OCI-LY3 (cell line): ENCODE measurements around the gene TNRC6C.

Source experiments
- H2AFZ ChIP-seq: fragments of 200-600, 300-600 bp; shearing (Covaris generic); 2 replicates; pipeline ENCODE4 v1.6.0; 2014; ENCODE audit warnings: antibody characterized with exemption, low read depth, low read length
- H3K27ac ChIP-seq: fragments of 200-600, 300-600 bp; sonication (generic); 2 replicates; pipeline ENCODE4 v1.5.1; 2014; ENCODE audit warnings: mild to moderate bottlenecking, low read length, moderate library complexity, mixed read lengths
- H3K27me3 ChIP-seq: fragments of 200-600, 300-600 bp; sonication (generic); 2 replicates; pipeline ENCODE4 v1.6.1; 2014; ENCODE audit warnings: low read depth, low read length, mixed read lengths
- H3K36me3 ChIP-seq: fragments of 200-600, 300-600 bp; sonication (generic); replicated peaks from 2 replicates; pipeline ENCODE3; 2014; ENCODE audit warnings: low read depth, low read length, mixed read lengths
- H3K4me1 ChIP-seq: fragments of 300-600, 200-600 bp; sonication (generic); 2 replicates; pipeline ENCODE4 v1.6.1; 2014; ENCODE audit warnings: low read length, mixed read lengths
- H3K4me2 ChIP-seq: fragments of 200-600, 300-600 bp; sonication (generic); 2 replicates; pipeline ENCODE4 v1.6.1; 2014; ENCODE audit warnings: low read length, mixed read lengths
- H3K4me3 ChIP-seq: fragments of 300-600, 200-600 bp; sonication (generic); 2 replicates; pipeline ENCODE4 v1.5.1; 2014; ENCODE audit warnings: antibody characterized with exemption, mild to moderate bottlenecking, low read length, moderate library complexity
- H3K79me2 ChIP-seq: fragments of 300-600, 200-600 bp; shearing (Covaris generic); 2 replicates; pipeline ENCODE4 v1.6.1; 2014; ENCODE audit warnings: mild to moderate bottlenecking, low read length, mixed read lengths
- H3K9ac ChIP-seq: fragments of 300-600, 200-600 bp; shearing (Covaris generic); 2 replicates; pipeline ENCODE4 v1.6.0; 2014; ENCODE audit warnings: mild to moderate bottlenecking, low read length, moderate library complexity
- H3K9me3 ChIP-seq: fragments of 200-600, 300-600 bp; shearing (Covaris generic); 2 replicates; pipeline ENCODE4 v1.6.1; 2014; ENCODE audit warnings: low read length, mixed read lengths; ENCODE audit not compliant: insufficient read depth
- H4K20me1 ChIP-seq: fragments of 200-600, 300-600 bp; sonication (generic); 2 replicates; pipeline ENCODE4 v1.6.1; 2016; ENCODE audit warnings: low read length, mixed read lengths; ENCODE audit not compliant: insufficient read depth
- CTCF ChIP-seq: fragments of 200-600, 300-600 bp; sonication (generic); IDR thresholded peaks from 2 replicates; pipeline ENCODE4 v1.5.1; 2014; ENCODE audit warnings: antibody characterized with exemption, low read length, low read depth
- EZH2phosphoT487 ChIP-seq: fragments of 200-600 bp; shearing (Covaris generic); IDR thresholded peaks from 2 replicates; pipeline ENCODE4 v1.6.1; 2018; ENCODE audit warnings: antibody characterized with exemption, mixed run types, low read depth

TNRC6C gene

DNA sequence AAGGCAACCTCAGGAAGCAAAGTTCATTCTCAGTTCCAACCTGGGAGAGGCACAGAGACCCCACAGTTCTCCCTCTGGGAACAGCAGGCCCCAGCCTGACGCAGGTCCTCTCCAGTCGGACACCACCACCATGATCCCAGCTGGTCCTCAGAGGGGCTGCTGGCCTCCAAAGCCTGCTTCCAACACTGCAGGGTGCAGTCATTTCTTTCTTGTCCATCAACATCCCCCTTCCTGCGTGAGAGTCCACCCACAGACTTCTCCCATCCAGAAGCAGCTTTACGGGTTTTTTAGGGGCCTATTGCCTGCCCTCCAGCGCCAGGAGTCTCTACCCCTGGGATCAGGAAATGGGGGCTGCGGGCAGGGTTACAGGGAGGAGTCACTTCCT is 29.3 kb upstream of the TNRC6C start:
- no peaks in the 10 kb centered on the region for H3K36me3 ChIP-seq
- no peak overlapping the region for H3K4me3 ChIP-seq
- no peak overlapping the region for H3K27ac ChIP-seq
- no peak overlapping the region for H3K9ac ChIP-seq
- H3K4me1 ChIP-seq: no peaks in the 10 kb centered on the region
- peaks cover 31% of the 10 kb centered on the region for H3K27me3 ChIP-seq
- H3K9me3 ChIP-seq: no peaks in the 10 kb centered on the region
- no peak overlapping the region for H3K4me2 ChIP-seq
- H2AFZ ChIP-seq: no peak overlapping the region
- no peak for TF ChIP-seq EZH2phosphoT487
- no peaks in the 10 kb centered on the region for H3K79me2 ChIP-seq
- H4K20me1 ChIP-seq: no peaks in the 10 kb centered on the region

DNA sequence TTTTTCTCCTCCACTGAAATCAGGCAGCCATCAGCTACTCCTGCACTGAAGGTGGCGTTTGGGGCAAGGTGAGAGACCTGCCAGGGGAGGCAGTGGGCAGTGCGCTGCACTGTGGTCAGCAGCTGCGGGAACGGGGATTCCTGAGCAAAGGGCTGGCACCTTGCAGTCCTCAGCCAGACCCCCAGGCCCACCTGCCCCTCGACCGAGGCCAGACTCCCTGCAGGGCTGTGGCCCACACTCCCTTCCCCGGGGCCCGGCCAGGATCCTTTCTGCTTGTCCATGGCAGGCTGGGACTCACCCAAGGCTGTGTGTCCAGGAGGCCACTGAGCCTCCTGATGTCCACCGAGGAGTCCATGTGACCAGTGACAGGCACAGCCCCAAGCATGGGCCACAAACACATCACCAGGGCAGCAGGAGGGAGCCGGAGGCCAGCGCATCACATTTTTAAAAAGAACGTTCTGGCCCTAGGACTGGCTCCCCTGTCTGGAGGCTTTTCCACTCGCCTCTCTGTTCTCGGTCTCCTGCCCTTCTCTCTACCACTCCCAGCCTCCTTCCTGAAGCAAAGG is 28.5 kb upstream of the TNRC6C start:
- Histone ChIP-seq H3K9me3 (no peaks in the 10 kb centered on the region), H3K36me3 (no peaks in the 10 kb centered on the region), H3K4me3 (no peak overlapping the region), H3K4me1 (no peaks in the 10 kb centered on the region), H4K20me1 (no peaks in the 10 kb centered on the region), H3K27ac (no peak overlapping the region), H3K4me2 (no peak overlapping the region), H2AFZ (no peak overlapping the region), H3K79me2 (no peaks in the 10 kb centered on the region), H3K9ac (no peak overlapping the region), H3K27me3 (peaks cover 31% of the 10 kb centered on the region)
- TF ChIP-seq EZH2phosphoT487 (no peak), CTCF (no peak)

DNA sequence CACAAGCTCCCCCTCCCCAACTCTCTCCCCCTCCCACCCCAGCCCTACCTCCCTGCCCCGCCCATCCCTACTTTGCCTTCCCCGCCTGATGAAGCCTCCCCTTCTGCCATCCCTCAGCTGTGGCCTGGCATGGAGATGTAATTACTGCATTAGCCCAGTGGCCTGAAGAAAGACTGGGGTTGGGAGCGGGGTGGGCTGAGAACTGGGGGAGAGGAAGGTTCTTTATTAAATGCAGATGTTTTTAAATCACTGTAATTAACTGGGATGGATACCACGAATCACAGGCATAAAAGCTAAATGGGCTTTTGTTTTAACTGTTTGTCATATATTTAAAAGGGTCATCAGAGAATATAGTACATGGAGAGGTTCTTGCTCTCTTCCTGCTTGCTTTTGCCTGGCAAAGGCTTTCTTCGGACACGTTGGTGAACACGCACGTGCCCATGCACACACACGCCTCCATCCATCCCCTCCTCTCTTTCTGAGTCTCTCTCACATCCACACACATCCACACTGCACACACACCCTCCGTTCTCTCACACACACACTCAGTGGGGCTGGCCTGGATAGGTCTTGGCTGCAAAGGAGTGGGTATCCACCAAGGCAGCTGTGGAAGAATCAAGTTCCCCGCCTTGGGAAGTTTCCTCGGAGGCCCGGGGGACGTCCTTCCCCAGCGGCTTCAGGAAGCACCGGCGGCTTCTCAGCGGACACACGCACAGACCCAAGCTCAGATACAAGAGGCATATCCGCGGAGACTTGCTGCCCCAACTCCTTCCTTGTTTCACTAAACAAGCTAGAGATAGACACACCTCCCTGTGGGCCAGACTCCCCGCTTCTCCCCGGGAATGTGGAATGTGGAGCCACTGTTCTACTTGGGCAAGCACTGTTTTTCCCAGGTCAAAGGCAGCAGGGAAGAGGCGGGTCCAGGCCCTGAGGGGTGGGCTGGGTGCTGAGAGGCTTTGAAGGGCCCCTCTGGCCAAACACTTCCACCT is 27.4 kb upstream of the TNRC6C start:
- Histone ChIP-seq H3K27ac (no peak overlapping the region), H4K20me1 (no peaks in the 10 kb centered on the region), H2AFZ (no peak overlapping the region), H3K4me1 (no peaks in the 10 kb centered on the region), H3K79me2 (no peaks in the 10 kb centered on the region), H3K27me3 (peaks cover 32% of the 10 kb centered on the region), H3K9ac (no peak overlapping the region), H3K36me3 (no peaks in the 10 kb centered on the region), H3K9me3 (no peaks in the 10 kb centered on the region), H3K4me3 (no peak overlapping the region), H3K4me2 (no peak overlapping the region)
- TF ChIP-seq EZH2phosphoT487: no peak
- no peak for TF ChIP-seq CTCF

- TF ChIP-seq CTCF: no peak
- TF ChIP-seq EZH2phosphoT487: no peak
- H4K20me1 ChIP-seq: no peaks in the 10 kb centered on the region
- H3K27ac ChIP-seq: no peak overlapping the region
- no peaks in the 10 kb centered on the region for H3K36me3 ChIP-seq
- no peaks in the 10 kb centered on the region for H3K4me1 ChIP-seq
- H3K79me2 ChIP-seq: no peaks in the 10 kb centered on the region
- no peaks in the 10 kb centered on the region for H3K9me3 ChIP-seq
- H3K4me2 ChIP-seq: no peak overlapping the region
- no peak overlapping the region for H2AFZ ChIP-seq
- peaks cover 30% of the 10 kb centered on the region for H3K27me3 ChIP-seq
- H3K9ac ChIP-seq: no peak overlapping the region
- no peak overlapping the region for H3K4me3 ChIP-seq
Observed at GRCh38 chr17:77933777-77934398, 24.6 kb upstream of the TNRC6C start.
